ENCODE results near the gene RNASET2.
A peak's percentile ranks its signal among the peaks of the same experiment; 100 is the strongest.
"Not testable (repeated sequence)": the region's sequence is repeated elsewhere in the genome, so short reads cannot be mapped to it uniquely, and the experiment has no call there.

The RNASET2 gene

GRCh38 chr6:166925141-166925996 lies 31.0 kb downstream of the RNASET2 start:
- DNase-seq = no peak

GRCh38 chr6:166924531-166924930 lies 31.8 kb downstream of the RNASET2 start:
- no peak for DNase-seq

GRCh38 chr6:166922937-166923336 lies 33.4 kb downstream of the RNASET2 start:
- peak in 1 of 2 donors; percentile 3 for DNase-seq

- DNase-seq = no peak
Measured at GRCh38 chr6:166921570-166921969, 34.8 kb downstream of the RNASET2 start.

- DNase-seq = no peak
Measured at GRCh38 chr6:166916824-166917223, 39.5 kb downstream of the RNASET2 start.

GRCh38 chr6:166915484-166915883 lies 40.9 kb downstream of the RNASET2 start:
- DNase-seq = not testable (repeated sequence)

GRCh38 chr6:166914952-166915351 lies 41.4 kb downstream of the RNASET2 start:
- not testable (repeated sequence) for DNase-seq

- no peak for DNase-seq
Measured at GRCh38 chr6:166911248-166911677, 45.1 kb downstream of the RNASET2 start.

- DNase-seq = peak in 1 of 2 donors; percentile 25
Measured at GRCh38 chr6:166910601-166911000, 45.7 kb downstream of the RNASET2 start.

- no peak for DNase-seq
Measured at GRCh38 chr6:166908811-166909210, 47.5 kb downstream of the RNASET2 start.

- no peak for DNase-seq
Measured at GRCh38 chr6:166907871-166908806, 48.2 kb downstream of the RNASET2 start.

GRCh38 chr6:166907373-166907841 lies 48.9 kb downstream of the RNASET2 start:
- no peak for DNase-seq

- DNase-seq = no peak
Measured at GRCh38 chr6:166906376-166907044, 49.8 kb downstream of the RNASET2 start.

- no peak for DNase-seq
Measured at GRCh38 chr6:166905505-166906134, 50.7 kb downstream of the RNASET2 start.

- DNase-seq = no peak
Measured at GRCh38 chr6:166905013-166905412, 51.3 kb downstream of the RNASET2 start.

GRCh38 chr6:166904101-166904746 lies 52.1 kb downstream of the RNASET2 start:
- no peak for DNase-seq

GRCh38 chr6:166903500-166903899 lies 52.9 kb downstream of the RNASET2 start:
- no peak for DNase-seq

GRCh38 chr6:166903027-166903426 lies 53.3 kb downstream of the RNASET2 start:
- no peak for DNase-seq

- DNase-seq = no peak
Measured at GRCh38 chr6:166902211-166902755, 54.1 kb downstream of the RNASET2 start.

- DNase-seq = no peak
Measured at GRCh38 chr6:166901626-166902025, 54.7 kb downstream of the RNASET2 start.

- no peak for DNase-seq
Measured at GRCh38 chr6:166900956-166901607, 55.3 kb downstream of the RNASET2 start.

Data from stimulated activated CD4-positive, alpha-beta T cell treated with anti-CD3 and anti-CD28 coated beads, Interleukin-2, amount 100 ng/mL, for 24 hours (primary cell).